ENCODE results near the gene SLC8A1.

GRCh38 chr2:40367032-40367431 is 84.9 kb downstream of the SLC8A1 start:
- TF ChIP-seq POLR2AphosphoS5 (IDR thresholded peaks at IDR 0.05; ENCODE audit: borderline replicate concordance, low read depth, low read length) (no peak), EZH2 (IDR thresholded peaks at IDR 0.05) (no peak), FOXP2 (optimal IDR thresholded peaks at IDR 0.05; ENCODE audit: control extremely low read depth, extremely low read length, insufficient read depth) (no peak)
